Prostate gland (tissue), 2 donors: ENCODE data around the gene ANKRD55. TPM values are rescaled to one million over a fixed set of nuclear protein-coding genes. Genes with fewer than 3 reads are reported as not detected.
"Not testable (repeated sequence)": the region's sequence is repeated elsewhere in the genome, so short reads cannot be mapped to it uniquely, and the experiment has no call there.

Experiments
- DNase-seq: peaks from one replicate; pipeline ENCODE4 v3.0.0-alpha.2; 2019; ENCODE audit warnings: low spot score
- H3K27ac ChIP-seq, 2 donors: fragments of 200-600 bp; sonication (generic); 2 replicates each; pipeline ENCODE4 v1.5.1; 2017 to 2019
- H3K27me3 ChIP-seq: fragments of 200-600 bp; sonication (generic); replicated peaks from 2 replicates; pipeline ENCODE4 v1.5.1; 2019; ENCODE audit not compliant: insufficient read depth
- H3K36me3 ChIP-seq, 2 donors: fragments of 200-600 bp; sonication (generic); 1 replicate in 1 of 2; 2 replicates in 1 of 2; pipeline versions ENCODE4 v1.5.1 to v1.8.1; 2017 to 2019
- H3K4me1 ChIP-seq: fragments of 200-600 bp; sonication (generic); replicated peaks from 2 replicates; pipeline ENCODE4 v1.5.1; 2019
- H3K4me3 ChIP-seq, 2 donors: fragments of 200-600 bp; sonication (generic); 2 replicates each; pipeline ENCODE4 v1.5.1; 2017 to 2019
- H3K9me3 ChIP-seq: fragments of 200-600 bp; sonication (generic); 2 replicates; pipeline ENCODE4 v1.5.1; 2017
- POLR2A ChIP-seq: fragments of 450-650 bp; IDR thresholded peaks from one replicate; pipeline ENCODE4 v1.6.1; 2016; ENCODE audit warnings: antibody characterized with exemption, mild to moderate bottlenecking
- POLR2AphosphoS5 ChIP-seq: sonication (generic); formaldehyde crosslinking; IDR thresholded peaks from one replicate; pipeline ENCODE4 v1.6.1; 2017; ENCODE audit warnings: antibody characterized with exemption
- WGBS: methylation state at CpG from one replicate; pipeline ENCODE4 v1.1.5; 2018; 5-methylcytosine and 5-hydroxymethylcytosine counted together
- intact Hi-C: fragments of 100-400 bp; cut with DNase I; formaldehyde crosslinking; loops from one replicate; pipeline ENCODE4 v1.14.2; 2022
- total RNA-seq, 2 donors: library from RNA; depleted of rRNA; stranded (reverse); fragments of >200 nt; gene quantifications; one replicate each; pipeline ENCODE4 v1.1.0, GENCODE V29; 2016
- TF ChIP-seq, protein P1 (sequence below), 4 experiments: fragments of 200-600 bp in 2 of 4; fragments of 450-650 bp in 2 of 4; sonication (generic) in 2 of 4; IDR thresholded peaks; 1 replicate in 3 of 4; 2 replicates in 1 of 4; pipeline ENCODE4 v1.5.1; 2016 to 2019; ENCODE audit warnings: antibody characterized with exemption in 4 of 4, mild to moderate bottlenecking in 2 of 4, moderate library complexity in 2 of 4

The ANKRD55 gene
- total RNA-seq, 2 donors from 2014 or later, result 1.1 TPM; not detected in 1

DNA sequence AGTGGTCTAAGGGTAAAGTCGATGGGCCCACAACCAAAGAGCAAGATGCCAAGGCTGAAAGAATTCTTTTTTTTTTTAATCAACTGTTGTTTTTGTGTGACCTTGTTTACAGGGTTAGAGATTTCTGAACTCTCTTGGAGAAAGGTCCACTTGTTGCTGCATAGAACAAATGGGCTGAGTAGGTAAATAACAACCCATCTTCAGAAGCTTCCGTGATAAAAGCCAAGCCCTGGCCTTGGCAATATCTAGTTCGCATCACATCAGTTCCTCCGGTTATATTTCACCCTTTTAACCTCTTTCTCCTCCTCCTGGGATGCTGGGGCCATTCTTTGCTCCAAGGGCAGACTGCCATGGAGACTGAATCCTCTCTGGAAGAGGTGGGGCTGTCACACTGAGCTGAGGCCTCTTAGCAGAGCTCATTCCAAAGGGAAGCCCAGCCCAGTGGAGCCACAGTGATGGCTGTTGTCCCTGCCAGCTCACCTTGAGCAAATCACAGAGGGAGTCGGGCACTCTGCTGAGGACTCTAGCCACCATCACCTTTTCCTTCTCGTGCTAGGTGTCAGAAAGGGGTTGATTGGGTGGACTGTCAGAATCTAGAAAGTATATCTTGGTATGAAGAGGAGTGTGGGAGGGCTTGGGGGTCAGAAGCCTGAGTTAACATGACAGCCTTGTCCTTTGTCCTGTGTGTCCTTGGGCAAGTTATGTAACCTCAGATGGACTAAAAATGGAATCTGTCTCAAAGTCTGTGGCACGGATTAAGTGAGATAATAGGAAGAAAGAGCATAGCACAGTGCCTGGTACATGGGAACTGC, 17.9 kb downstream of the ANKRD55 start:
- Histone ChIP-seq H3K9me3 (no peaks in the 10 kb centered on the region), H3K27me3 (no peaks in the 10 kb centered on the region), H3K4me3 (no peak overlapping the region), H3K27ac (no peak overlapping the region), H3K4me1 (no peaks in the 10 kb centered on the region), H3K36me3 (no peaks in the 10 kb centered on the region)
- DNase-seq, result no peak
- TF ChIP-seq, protein P1, sequence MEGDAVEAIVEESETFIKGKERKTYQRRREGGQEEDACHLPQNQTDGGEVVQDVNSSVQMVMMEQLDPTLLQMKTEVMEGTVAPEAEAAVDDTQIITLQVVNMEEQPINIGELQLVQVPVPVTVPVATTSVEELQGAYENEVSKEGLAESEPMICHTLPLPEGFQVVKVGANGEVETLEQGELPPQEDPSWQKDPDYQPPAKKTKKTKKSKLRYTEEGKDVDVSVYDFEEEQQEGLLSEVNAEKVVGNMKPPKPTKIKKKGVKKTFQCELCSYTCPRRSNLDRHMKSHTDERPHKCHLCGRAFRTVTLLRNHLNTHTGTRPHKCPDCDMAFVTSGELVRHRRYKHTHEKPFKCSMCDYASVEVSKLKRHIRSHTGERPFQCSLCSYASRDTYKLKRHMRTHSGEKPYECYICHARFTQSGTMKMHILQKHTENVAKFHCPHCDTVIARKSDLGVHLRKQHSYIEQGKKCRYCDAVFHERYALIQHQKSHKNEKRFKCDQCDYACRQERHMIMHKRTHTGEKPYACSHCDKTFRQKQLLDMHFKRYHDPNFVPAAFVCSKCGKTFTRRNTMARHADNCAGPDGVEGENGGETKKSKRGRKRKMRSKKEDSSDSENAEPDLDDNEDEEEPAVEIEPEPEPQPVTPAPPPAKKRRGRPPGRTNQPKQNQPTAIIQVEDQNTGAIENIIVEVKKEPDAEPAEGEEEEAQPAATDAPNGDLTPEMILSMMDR (IDR thresholded peaks at IDR 0.05), result no peak
- TF ChIP-seq POLR2A, result no peak
- no peak for TF ChIP-seq POLR2AphosphoS5
- intact Hi-C loops, result no loop called here
- WGBS, result 90% methylated on average over 7 of the region's 7 CpGs

DNA sequence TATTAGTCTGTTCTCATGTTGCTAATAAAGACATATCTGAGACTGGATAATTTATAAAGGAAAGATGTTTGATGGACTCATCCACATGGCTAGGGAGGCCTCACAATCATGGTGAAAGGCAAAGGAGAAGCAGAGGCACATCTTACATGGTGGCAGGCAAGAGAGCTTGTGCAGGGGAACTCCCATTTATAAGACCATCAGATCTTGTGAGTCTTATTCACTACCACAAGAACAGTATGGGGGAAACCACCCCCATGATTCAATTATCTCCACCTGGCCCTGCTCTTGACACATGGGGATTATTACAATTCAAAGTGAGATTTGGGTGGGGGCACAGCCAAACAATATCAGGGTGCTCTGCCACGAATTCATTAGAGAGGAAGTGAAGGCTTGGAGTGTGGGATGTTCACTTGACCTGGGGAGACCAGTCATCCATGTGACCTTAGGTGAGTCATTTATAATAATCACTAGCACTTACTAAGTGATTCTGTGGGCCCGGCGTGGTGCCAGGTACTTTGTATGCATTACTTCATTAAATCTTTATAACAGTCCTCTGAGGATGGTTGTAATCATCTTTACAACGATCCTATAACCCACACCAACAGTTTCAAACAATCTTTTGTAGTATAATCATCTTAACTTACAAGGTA, 19.1 kb downstream of the ANKRD55 start:
- WGBS, result 84% methylated on average over 4 of the region's 4 CpGs
- H3K27ac ChIP-seq, H3K36me3 ChIP-seq, H3K4me3 ChIP-seq, DNase-seq, H3K9me3 ChIP-seq, H3K27me3 ChIP-seq, intact Hi-C loops, H3K4me1 ChIP-seq: not testable (repeated sequence)

DNA sequence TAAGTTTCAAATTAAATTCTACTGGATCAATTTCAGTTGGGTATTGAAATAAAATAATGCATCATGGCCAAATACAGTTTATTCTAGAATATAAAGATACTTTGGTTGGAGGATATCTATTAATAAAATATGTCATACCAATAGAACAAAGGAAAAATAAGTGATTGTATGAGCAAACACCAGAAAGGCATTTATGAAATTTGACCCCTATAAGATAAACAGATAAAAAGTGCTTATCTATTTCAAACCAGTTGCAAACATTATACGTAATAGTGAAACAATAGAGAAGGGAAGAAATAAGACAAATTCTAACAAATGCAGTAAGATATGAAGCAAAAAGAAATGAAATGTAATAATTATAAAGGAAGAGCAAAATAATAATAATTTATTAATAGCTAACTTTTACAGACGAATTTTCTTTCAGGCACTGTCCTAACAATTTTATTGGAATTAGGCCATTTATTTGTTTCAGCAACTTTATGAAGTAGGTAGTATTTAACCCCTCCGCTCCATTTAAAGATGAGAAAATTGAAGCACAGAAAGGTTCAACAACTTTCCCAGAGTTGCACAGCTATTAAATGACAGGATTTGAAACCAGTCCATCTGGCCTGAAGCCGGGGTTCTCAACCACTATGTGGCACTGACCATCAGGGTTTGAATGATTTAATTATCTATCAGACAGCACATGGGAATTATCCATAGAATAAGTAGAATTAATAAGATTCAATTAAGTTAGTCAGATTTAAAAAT, 20.8 kb downstream of the ANKRD55 start:
- Histone ChIP-seq H3K36me3 (no peaks in the 10 kb centered on the region), H3K27me3 (no peaks in the 10 kb centered on the region)
- WGBS, result 60% methylated on average over 4 of the region's 4 CpGs

GRCh38 chr5:56211298-56211865, 21.7 kb downstream of the ANKRD55 start:
- TF ChIP-seq, protein P1 (IDR thresholded peaks at IDR 0.05), result no peak
- TF ChIP-seq POLR2AphosphoS5 (no peak), POLR2A (no peak)
- DNase-seq, result no peak
- H3K27ac ChIP-seq, result no peak overlapping the region
- no peaks in the 10 kb centered on the region for H3K36me3 ChIP-seq
- no peak overlapping the region for H3K4me3 ChIP-seq
- no peaks in the 10 kb centered on the region for H3K9me3 ChIP-seq
- no peaks in the 10 kb centered on the region for H3K27me3 ChIP-seq
- intact Hi-C loops, result no loop called here
- H3K4me1 ChIP-seq, result no peaks in the 10 kb centered on the region
- WGBS, result 61% methylated on average over 2 of the region's 2 CpGs

More for the DNA sequence above, 20.8 kb downstream of the ANKRD55 start:
- Histone ChIP-seq H3K4me1 (no peaks in the 10 kb centered on the region), H3K27ac (no peak overlapping the region), H3K9me3 (no peaks in the 10 kb centered on the region), H3K4me3 (no peak overlapping the region)
- TF ChIP-seq, protein P1 (IDR thresholded peaks at IDR 0.05), result no peak
- no peak for TF ChIP-seq POLR2AphosphoS5
- TF ChIP-seq POLR2A, result no peak
- DNase-seq, result no peak
- intact Hi-C loops, result no loop called here

DNA sequence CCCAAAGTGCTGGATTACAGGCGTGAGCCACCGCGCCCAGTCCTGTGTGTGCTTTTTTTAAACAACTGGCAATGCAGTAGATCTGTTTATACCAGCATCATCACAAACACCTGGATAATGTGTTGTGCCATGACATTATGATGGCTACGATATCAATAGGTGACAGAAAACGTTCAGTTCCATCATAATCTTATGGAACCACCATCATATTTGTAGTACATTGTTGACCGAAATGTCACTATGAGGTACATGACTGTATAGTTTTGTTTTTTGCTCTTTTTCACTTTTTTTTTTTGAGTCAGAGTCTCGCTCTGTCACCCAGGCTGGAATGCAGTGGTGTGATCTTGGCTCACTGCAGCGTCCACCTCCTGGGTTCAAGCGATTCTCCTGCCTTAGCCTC, 24.4 kb downstream of the ANKRD55 start:
- no peak overlapping the region for H3K27ac ChIP-seq
- TF ChIP-seq, protein P1 (IDR thresholded peaks at IDR 0.05), result no peak
- no peaks in the 10 kb centered on the region for H3K36me3 ChIP-seq
- H3K4me1 ChIP-seq, result no peaks in the 10 kb centered on the region
- DNase-seq, result no peak
- no peaks in the 10 kb centered on the region for H3K27me3 ChIP-seq
- WGBS, result 95% methylated on average over 9 of the region's 9 CpGs
- intact Hi-C loops, result loop anchor here (10.0 kb wide), 1 partner anchor 1034 kb away; the partner anchor contains the start of gene CDC20B
- no peak overlapping the region for H3K4me3 ChIP-seq
- no peaks in the 10 kb centered on the region for H3K9me3 ChIP-seq
